G401 (cell line): Measurements from ENCODE around the gene NBPF11. TPM values are rescaled to one million over a fixed set of nuclear protein-coding genes. Genes with fewer than 3 reads are reported as not detected.
"Not testable (repeated sequence)": the region's sequence is repeated elsewhere in the genome, so short reads cannot be mapped to it uniquely, and the experiment has no call there.

Experiments
- DNase-seq: peaks from one replicate; pipeline ENCODE4 v3.0.0-alpha.2; 2015; ENCODE audit warnings: low spot score
- in situ Hi-C: cut with HindIII; loops from 2 replicates; pipeline ENCODE4 v1.10.0; 2016; ENCODE audit warnings: low sequenced_read_pairs, mixed read lengths
- total RNA-seq: library from RNA; depleted of rRNA; stranded (reverse); fragments of >200 nt; shearing (Covaris generic); gene quantifications from 2 replicates; pipeline ENCODE4 v1.2.3, GENCODE V29; 2014

Gene NBPF11
- total RNA-seq, 1 experiment from 2014 or later = 2.9 TPM

DNA sequence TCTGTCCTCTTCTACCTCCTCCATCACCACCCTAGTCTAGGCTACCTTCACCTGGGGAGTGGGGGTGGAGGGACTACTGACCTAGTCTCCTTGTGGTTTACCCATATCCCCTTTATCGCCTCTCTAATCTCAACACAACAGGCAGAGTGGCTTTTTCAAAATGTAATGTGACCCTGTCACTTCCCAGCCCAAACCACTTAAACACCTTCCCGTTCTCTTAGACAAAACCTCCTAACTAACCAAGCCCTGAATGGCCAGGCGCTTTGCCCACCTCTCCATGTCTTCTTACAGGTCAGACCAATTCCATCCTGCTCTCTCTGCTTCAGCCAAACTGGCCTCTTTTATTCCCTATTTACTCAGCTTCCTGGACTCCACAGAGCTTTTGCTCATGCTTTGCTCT, 714 bp upstream of the NBPF11 start:
- in situ Hi-C loops, DNase-seq: not testable (repeated sequence)

DNA sequence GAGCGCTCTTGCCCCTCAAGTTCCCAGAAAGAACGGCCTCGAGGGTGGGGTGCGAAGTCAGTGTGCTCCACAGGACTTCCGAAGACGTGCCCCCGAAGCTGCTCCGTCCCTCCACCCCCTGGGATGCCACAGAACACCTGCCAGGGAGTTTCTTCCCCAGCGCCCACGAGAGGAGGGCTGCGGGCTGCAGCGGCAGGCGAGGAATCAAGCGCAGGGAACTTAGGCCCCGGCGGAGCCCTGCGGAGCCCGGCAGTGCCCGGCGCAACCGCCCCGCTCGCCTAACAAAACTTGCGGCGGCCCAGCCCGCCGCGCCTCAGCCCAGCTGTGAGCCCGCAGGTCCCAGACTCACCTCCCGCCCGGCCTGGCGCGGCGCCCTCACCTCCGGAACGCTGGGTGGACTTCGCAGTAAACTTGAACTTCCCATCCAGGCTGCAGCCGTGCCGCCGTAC, 686 bp downstream of the NBPF11 start:
- in situ Hi-C loops = not testable (repeated sequence)
- DNase-seq = peak; percentile 6

DNA sequence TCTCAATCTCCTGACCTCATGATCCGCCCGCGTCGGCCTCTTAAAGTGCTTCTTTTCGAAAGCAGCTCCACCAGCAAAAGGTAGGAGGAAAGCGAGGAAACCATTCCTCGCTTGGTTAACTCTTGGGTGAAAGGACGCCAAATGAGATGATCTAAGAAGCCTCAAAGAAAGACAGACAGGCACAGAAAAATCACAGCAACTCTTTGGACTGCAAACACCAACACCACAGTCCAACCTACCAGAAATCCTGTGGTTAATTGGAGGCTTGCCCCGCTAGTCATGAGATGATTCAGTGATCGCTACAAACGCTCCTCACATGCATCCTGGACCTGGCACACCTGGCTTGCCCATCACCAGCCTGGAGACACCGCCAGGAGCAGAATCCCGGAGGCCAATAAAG, 1.1 kb downstream of the NBPF11 start:
- peak; percentile 14 for DNase-seq
- in situ Hi-C loops = not testable (repeated sequence)

DNA sequence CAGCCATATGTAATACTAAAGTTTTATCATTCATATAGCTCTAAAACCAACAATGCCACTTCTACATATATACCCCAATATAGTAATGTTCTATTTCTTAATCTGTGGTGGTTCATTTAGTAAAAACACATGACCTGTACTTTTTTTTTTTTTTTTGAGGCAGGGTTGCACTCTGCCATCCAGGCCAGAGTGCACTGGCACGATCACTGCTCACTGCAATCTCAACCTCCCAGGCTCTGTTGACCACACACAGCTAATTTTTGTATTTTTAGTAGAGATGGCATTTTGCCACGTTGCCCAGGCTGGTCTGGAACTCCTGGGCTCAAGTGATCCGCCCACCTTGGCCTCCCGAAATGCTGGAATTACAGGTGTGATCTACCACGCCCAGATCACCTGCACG, 2.1 kb downstream of the NBPF11 start:
- in situ Hi-C loops, DNase-seq: not testable (repeated sequence)

DNA sequence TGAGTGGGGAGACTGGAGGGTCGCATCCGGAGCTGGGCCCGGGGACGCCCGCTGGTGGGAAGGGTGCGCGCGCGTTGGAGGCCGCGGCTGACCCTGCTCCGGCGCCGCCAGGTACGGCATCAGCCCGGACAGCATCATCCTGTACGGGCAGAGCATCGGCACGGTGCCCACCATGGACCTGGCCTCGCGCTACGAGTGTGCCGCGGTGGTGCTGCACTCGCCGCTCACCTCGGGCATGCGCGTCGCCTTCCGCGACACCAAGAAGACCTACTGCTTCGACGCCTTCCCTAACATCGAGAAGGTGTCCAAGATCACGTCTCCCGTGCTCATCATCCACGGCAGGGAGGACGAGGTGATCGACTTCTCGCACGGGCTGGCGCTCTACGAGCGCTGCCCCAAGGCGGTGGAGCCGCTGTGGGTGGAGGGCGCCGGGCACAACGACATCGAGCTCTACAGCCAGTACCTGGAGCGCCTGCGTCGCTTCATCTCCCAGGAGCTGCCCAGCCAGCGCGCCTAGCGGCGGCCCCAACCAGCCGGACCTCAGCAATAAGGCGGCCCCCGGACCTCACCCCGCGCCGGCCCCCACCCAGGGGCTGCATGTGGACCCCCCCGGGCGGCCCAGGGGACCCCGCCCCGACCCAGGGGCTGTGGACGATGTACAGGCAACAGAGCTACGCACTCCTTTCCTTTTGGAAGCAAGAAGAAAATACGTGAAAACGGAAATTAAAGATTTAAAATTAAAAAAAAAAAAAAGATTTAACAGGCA, 2.8 kb downstream of the NBPF11 start:
- not testable (repeated sequence) for DNase-seq

DNA sequence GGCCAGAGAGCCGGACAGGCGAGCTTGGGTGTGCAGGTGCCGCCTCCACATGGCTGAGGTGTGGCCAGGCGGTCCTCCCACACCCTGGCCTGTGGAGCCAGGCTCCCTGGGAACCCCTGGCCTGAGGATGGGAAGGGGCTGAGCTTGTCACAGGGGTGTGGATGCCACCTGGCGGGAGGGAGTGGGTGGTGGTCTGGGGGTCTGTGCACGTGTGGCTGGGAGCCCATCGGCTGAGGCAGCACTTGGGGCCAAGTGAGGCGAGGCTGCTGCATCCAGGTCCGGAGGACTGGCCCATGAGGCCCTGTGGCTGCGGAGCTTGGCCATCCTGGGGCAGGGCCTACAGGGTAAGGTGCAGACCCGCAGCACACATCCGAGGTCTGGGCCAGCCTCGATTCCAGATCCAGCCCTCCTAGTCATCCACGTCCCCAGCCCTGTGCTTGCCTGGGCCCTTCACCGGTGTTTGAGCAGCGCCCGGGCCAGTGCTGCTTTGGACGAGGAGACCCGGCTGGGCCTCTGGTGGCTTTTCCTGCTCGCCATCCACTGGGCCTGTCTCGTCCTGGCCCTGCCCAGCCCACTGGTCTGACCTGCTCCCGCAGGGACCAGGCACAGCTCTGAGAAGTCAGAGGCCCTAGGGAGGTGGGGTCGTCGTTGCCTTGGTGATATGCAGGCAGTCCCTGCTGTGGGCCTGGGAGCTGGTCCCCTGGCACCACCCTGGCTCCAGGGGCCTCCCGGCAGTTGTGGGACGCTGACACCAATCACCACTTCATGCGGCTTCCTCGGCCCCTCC, 4.8 kb downstream of the NBPF11 start:
- not testable (repeated sequence) for DNase-seq

More for the DNA sequence above, 2.8 kb downstream of the NBPF11 start:
- in situ Hi-C loops = not testable (repeated sequence)

DNA sequence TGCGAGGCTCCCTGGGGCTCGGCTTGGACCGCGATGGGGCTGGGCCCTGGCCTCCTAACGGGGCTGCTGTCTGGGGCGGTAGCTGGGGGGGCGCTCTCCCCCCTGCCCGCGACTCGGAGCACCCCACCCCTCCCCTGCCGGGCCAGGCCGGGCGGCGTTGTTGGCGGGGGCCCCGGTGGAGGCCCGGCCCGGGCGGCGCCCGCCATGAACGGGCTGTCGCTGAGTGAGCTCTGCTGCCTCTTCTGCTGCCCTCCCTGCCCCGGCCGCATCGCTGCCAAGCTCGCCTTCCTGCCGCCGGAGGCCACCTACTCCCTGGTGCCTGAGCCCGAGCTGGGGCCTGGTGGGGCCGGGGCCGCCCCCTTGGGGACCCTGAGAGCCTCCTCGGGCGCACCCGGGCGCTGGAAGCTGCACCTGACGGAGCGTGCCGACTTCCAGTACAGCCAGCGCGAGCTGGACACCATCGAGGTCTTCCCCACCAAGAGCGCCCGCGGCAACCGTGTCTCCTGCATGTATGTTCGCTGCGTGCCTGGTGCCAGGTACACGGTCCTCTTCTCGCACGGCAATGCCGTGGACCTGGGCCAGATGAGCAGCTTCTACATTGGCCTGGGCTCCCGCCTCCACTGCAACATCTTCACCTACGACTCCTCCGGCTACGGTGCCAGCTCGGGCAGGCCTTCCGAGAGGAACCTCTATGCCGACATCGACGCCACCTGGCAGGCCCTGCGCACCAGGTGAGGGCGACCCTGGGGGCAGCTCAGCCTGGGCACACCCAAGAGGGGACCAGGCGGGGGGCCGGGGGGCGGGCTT, 5.7 kb downstream of the NBPF11 start:
- in situ Hi-C loops, DNase-seq: not testable (repeated sequence)

More for the DNA sequence above, 4.8 kb downstream of the NBPF11 start:
- in situ Hi-C loops = not testable (repeated sequence)

DNA sequence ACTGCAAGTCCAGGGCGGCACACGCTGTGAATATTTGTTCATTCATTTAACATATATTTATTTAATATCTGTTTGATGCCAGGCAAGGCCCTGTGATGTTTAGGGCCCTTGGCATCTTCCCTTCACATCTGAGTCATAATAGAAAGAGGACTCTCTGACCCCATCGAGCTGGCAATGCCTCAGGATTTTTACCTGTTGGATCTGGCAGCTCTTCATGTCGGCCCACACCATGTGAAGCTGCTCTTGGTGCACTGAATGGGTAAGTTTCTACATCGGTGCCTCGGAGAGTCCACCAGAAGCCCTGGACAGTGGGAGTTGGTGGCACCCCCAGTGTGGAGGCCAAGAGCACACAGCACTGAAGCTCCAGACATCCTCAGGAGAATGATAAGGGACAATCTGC, 8.9 kb downstream of the NBPF11 start:
- in situ Hi-C loops, DNase-seq: not testable (repeated sequence)

DNA sequence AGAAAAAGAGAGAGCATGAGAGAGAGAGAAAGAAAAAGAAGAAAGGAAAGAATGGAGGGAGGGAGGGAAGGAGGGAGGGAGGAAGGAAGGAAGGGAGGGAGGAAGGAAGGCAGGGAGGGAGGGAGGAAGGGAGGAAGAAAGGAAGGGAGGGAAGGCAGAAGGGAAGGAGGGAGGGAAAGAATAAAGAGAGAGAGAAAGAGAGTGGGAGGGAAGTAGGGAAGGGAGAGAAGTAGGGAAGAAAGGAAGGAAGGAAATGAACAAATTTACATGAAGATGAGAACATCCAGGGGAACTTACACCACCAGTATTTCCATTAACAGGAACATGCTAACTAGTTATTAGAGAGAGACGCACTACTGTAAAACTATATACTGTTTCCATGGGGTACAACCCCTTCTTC, 10.1 kb downstream of the NBPF11 start:
- DNase-seq, in situ Hi-C loops: not testable (repeated sequence)

DNA sequence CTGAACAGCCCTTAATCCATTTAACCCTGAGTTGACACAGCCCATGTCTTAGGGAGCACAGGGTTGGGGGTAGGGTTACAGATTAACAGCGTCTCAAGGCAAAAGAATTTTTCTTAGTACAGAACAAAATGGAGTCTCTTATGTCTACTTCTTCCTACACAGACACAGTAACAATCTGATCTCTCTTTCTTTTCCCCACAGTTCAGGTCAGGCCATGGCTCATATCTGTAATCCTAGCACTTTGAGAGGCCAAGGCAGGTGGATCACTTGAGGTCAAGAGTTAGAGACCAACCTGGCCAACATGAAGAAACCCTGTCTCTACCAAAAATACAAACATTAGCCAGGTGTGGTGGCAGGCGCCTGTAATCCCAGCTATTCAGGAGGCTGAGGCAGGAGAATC, 13.5 kb downstream of the NBPF11 start:
- DNase-seq, in situ Hi-C loops: not testable (repeated sequence)

DNA sequence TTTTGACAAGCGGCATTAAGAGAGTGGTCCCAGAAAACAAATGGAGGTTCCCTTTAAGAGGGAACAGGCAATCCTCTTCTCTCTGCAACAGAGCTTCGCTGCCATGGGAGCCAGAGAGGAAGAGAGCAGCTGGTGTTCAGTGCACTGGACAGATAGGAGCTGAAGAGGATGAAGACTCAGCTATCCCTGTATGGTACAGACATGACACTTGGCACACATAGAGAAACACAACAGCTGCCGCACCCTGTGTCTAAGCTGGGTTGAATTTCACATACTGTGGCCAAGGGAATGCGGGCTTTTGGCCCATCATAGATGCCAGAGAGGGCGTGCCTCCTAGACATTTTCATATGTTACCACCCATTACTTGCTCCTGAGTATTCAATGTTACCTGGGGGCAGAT, 29.7 kb downstream of the NBPF11 start:
- in situ Hi-C loops, DNase-seq: not testable (repeated sequence)

DNA sequence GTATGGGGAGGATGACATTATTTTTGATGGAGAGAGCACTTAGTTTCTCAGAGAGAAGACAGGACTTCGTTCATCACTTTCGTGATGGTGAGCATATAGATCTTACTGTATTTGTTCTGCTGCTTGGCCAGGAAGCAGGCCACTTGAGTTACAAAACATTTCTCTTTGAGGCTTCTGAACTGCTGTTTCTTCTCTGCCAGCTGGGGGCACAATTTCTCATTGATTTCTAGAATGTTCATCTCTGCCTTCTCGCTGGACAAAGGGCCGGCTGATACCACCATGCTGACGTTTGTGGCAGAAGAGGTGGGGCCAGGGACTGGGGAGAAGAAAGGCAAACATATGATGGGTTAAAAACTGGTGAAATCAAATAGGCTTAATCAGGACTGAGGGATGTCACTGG, 31.7 kb downstream of the NBPF11 start:
- DNase-seq, in situ Hi-C loops: not testable (repeated sequence)

DNA sequence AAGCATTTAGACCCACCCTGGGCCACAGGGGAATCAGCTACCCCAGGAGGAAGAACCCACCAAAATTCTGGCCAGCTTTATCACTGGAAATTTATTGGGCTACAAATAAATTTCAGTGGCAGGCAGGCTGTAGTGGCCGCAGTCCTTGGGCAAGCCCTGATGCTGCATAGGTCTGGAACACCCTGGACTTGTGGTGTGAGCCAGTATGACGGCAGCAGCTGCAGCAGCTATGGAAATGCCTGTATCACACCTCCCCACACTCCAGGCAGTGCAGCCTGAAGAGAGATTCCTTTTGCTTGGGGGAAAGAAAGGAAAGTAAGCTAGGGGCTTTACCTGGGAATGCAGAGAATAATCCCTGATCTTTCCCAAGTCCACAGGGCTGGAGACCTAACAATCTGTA, 56.3 kb downstream of the NBPF11 start:
- DNase-seq, in situ Hi-C loops: not testable (repeated sequence)

DNA sequence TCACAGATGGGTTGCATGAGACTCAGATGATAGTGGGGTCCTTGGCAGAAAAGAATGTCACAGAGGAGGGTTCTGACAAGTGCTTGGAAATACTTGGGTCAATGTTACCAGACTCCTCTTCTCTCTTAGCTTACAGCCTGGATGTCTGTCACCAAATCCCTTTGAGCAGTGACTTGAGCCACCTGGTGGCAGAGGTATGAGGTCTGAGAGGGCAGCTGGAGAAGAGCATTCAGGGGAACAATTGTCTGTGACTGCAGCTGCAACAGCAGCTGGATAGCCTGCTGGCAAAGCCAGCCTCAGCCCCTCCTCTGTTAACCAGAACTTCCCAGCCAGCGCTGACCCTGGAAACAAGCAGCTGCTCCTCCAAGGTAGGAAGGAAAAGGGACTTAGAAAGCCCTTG, 65.9 kb downstream of the NBPF11 start:
- DNase-seq, in situ Hi-C loops: not testable (repeated sequence)

DNA sequence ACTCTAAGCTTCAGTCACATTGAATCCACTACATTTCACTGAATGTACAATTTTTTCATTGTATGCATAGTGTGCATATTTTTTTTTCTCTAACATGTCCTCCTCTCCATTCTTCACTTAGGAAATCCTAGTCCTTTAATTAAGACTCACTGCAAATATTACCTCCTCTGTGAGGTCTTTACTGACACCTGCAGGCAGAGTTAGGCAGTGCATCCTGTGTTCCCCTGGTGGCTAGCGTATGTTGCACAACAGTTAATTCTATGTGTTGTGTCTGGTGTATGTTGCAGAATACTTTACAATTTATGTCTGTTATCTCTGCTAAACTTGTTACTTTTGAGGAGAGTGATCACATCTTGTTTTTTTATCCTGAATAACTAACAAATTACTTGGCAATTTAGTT, 70.9 kb downstream of the NBPF11 start:
- in situ Hi-C loops = not testable (repeated sequence)

DNA sequence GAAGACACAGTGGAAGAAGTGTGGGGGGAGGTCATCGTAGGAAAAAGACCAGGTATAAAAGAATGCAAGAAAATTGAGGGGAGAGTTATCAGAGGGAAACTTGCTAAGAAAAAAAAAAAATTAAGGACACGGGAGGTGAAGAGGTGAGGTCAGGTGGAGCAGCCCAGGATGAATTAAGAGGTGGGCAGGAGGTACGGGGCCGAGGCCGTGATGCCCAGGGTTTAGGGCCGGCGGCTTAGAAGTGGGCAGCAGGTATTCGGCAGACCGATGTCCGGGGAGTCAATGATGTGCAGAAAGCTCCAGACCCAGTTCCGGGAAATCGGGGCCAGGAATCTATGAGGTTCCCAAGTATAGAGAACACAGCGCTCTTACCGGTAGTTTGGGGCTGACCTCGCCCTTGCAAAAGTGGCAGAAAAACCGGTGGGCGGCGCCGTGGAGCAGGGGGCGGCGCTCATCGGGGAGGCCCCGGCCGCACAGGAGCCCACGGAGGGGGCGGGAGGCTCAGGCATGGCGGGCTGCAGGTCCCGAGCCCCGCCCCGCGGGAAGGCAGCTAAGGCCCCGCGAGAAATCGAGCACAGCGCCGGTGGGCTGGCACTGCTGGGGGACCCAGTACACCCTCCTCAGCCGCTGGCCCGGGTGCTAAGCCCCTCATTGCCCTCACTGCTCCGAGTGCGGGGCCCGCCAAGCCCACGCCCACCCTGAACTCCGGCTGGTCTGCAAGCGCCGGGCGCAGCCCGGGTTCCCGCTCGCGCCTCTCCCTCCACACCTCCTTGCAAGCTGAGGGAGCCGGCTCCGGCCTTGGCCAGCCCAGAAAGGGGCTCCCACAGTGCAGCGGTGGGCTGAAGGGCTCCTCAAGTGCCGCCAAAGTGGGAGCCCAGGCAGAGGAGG, 73.2 kb downstream of the NBPF11 start:
- in situ Hi-C loops, DNase-seq: not testable (repeated sequence)

More for the DNA sequence above, 70.9 kb downstream of the NBPF11 start:
- not testable (repeated sequence) for DNase-seq

DNA sequence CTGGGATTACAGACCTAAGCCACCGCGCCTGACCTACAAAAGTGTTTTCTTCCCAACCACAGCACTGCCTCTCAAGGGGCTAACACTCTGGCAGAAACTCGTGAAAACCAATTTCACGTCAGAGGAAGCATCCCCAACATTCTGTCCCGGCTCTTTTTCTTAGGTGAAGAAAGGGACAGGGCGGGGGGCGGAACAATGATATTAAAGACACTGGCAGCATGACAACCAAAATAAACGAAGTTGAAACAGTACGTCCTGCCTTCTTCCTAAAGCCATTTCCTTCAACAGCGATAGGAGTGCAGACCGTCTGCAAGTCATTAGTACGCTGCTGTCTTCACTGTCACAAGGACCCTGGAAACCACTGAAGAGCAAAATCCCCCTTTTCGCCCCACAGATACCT, 74.0 kb downstream of the NBPF11 start:
- DNase-seq, in situ Hi-C loops: not testable (repeated sequence)

DNA sequence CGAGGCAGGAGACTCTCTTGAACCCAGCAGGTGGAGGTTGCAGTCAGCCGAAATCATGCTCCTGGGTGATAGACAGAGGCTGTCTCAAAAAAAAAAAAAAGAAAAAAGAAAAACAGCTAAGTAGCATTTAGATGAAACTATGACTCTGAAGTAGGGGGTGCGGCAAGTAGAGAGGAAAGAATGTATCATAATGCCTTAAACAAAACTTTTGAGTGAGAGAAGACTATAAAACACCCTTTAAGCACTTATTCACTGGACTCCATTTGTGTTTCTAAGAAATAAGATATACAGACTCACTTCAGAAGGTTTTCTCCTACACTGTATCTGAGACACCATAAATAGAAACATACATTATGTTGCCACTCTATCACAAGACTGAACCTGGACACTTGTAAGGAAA, 74.6 kb downstream of the NBPF11 start:
- in situ Hi-C loops = not testable (repeated sequence)

More for the DNA sequence above, 74.6 kb downstream of the NBPF11 start:
- not testable (repeated sequence) for DNase-seq
